OCI-LY1 (cell line): Measurements from ENCODE around the gene PGAM5.

ENCODE experiments used
- CTCF ChIP-seq: fragments of 200-600 bp; sonication (generic), shearing (Covaris generic); IDR thresholded peaks from 2 replicates; pipeline ENCODE4 v1.5.1; 2017; ENCODE audit warnings: mild to moderate bottlenecking, antibody characterized with exemption, low read length, moderate library complexity, mixed read lengths
- EZH2 ChIP-seq: fragments of 200-600 bp; sonication (generic), shearing (Covaris generic); IDR thresholded peaks from 2 replicates; pipeline ENCODE4 v1.8.0; 2017; ENCODE audit warnings: borderline replicate concordance, mixed run types, mild to moderate bottlenecking, antibody characterized with exemption, low read length, moderate library complexity, mixed read lengths

GRCh38 chr12:132765361-132765760 is 54.7 kb downstream of the PGAM5 start:
- TF ChIP-seq CTCF (no peak), EZH2 (no peak)
